Limb (tissue), 2 donors: ENCODE data around the gene PDXK.
A peak's percentile ranks its signal among the peaks of the same experiment; 100 is the strongest.
"Not testable (repeated sequence)": the region's sequence is repeated elsewhere in the genome, so short reads cannot be mapped to it uniquely, and the experiment has no call there.

Source experiments
- DNase-seq, 2 donors: peaks; one replicate each; pipeline ENCODE4 v3.0.0-alpha.2; 2016; ENCODE audit errors: extremely low spot score in 2 of 2

Gene PDXK

DNA sequence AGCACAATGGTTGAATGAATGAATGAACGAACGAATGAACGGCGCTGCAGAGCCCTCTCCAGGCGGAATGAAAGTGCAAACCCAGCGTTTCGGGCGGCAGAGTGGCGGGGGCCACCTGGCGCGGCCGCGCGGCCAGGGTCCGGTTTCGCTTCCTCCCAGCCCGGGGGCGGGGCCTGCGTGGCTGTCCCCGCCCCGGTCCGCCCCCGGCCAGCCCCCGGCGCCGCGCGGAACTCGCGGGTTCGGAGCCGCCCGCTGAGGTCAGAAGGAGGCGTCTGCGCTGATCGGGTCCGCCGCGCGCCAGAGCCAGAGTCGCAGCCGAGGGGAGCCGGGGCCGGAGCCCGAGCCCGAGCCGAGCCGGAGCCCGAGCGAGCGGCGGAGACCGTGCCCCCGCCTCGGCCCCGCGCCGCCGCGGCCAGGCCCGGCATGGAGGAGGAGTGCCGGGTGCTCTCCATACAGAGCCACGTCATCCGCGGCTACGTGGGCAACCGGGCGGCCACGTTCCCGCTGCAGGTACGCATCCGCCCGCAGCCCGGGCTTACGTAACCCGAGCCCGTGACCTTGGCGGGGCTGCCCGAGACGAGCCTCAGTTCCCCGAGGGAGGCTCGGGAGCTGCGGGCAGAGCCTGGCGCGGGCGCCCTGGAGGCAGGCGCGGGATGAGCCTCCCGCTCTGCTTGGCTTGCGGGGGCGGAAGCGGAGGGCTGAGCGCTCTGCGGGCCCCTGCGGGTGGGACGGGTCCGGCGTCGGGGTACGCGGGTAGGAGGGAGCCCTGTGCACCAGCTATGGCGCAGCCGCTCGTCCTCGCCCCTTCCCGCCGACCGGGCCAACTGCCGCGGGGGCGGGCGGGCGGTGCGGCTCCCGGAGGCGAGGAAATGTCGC is at the start of gene PDXK:
PDXK (plus strand) TSS at position 258 of the 876 bp plus-strand sequence; CDS start at position 424, 166 bp downstream.
- peak; percentile 83 to 90 for DNase-seq

DNA sequence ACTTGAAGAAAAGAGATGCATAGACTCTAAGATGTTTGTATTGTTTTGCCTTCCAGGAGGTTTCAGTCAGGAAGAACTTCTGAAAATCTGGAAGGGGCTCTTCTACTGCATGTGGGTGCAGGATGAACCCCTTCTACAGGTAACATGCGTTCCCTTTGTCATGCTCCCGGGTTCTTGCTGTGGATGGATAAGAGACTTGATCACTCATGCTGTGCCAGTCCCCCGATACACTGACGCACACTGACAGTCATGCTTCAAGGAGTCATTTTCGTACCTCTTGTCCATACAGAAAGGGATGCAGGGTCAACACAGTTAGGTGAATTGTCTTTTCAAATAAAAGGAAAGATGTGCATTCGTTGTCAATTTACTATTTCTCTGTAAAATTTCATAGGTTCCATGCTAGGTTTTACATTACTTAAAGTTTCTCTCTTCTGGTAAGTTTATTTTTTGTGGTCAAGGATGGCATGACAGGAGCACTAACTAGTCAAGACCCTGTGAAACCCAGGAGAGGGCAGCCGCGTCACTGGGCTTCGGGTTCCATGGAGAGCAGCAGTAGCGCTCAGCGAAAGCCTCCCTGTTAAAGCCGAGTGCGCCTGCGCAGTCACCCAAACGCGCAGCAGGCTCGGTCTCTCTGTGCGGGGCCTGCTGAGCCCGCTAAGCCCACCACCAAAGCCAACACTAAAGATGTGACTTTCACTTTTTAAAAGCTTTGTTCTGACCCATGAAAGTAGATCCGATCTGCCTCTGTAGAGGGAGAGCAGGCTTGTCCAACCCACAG is 48.9 kb upstream of the PDXK start:
- no peak for DNase-seq

DNA sequence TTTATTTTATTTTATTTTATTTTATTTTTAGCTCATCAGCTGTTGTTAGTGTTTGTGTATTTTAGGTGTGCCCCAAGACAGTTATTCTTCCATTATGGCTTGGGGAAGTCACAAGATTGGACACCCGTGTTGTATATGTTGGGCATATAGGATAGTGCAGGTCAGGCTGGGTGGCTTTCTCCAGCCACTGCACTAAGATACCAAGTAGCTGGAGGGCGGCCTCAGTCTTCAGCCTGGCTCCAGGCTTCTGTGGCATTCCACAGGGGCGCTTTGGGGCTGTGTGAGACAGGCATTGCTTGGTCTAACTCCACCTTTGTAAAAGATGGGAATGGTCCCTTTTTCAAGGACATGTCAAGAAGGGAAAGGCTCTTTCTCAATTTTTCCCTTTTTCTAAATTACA is 43.1 kb upstream of the PDXK start:
- no peak for DNase-seq

DNA sequence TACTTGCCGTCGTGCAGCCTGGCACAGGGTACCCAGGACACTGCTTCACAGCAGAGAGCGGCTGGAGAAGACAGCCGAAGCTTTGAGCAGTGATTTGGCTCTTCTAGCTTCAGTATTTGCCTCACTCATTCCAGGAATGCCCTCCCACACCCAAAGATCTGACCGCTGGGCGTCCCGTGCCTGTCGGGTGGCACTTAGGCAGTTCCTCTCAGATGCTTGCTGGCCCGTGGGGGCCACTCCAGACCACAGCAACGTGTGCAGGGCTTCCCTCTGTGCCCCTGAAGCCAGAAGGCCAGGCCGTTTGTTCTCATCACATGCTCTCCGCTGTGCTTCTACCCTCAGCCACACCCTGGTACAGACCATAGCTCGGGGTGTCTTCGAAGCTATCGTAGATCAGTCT is 42.5 kb upstream of the PDXK start:
- no peak for DNase-seq

DNA sequence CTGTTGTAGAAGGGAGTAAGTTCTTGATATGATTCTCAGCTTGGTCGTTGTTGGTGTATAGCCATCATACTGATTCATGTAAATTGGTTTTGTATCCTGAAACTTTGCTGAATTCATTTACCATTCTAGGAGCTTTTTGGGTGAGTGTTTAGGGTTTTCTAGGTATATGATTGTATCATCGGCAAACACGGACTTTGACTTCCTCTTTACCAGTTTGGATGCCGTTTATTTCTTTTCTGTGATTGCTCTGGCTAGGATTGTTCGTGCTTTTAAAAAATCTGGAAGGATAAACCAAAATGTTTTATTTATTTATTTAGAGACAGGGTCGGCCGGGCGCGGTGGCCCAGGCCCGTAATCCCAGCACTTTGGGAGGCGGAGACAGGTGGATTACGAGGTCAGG is 39.0 kb upstream of the PDXK start:
- DNase-seq: no peak

DNA sequence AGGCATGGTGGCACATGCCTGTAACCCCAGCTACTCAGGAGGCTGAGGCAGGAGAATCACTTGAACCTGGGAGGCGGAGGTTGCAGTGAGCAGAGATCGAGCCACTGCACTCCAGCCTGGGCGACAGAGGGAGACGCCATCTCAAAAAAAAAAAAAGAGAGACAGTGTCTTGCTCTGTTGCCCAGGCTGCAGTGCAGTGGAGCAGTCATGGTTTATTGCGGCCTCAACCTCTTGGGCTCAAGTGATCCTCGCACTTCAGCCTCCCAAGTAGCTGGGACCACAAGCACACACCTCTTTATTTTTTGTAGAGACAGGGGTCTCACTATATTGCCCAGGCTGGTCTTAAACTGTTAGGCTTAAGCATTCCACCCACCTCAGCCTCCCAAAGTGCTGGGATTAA is 38.5 kb upstream of the PDXK start:
- DNase-seq: not testable (repeated sequence)

DNA sequence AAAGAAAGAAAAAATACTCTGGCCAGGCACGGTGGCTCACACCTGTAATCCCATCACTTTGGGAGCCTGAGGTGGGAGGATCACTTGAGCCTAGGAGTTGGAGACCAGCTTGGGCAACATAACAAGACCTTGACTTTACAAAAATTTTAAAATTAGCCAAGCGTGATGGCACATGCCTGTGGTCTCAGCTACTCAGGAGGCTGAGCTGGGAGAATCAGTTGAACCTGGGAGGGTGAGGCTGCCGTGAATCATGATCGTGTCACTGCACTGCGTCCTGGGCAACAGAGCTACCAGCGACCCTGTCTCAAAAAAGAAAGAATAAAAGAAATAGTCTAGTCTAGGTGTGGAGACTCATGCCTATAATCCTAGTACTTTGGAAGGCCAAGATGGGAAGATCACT is 37.3 kb upstream of the PDXK start:
- DNase-seq: no peak

DNA sequence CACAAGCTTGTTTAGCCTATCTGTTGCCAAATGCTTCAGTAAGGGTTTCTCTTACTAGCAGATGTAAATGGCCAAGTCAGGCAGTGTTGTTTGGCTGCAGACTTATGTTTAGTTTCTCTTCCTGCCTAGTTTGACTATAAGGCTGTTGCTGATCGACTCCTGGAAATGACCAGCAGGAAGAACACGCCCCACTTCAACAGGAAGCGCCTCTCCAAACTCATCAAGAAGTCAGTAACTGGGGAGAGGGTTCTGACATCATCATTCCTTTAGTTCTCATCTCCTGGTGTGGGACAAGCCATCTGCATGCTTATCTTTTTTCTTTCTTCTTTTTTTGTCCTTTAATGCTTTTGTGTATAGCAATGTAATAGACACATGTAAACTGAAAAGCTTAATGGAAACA is 34.5 kb upstream of the PDXK start:
- no peak for DNase-seq

DNA sequence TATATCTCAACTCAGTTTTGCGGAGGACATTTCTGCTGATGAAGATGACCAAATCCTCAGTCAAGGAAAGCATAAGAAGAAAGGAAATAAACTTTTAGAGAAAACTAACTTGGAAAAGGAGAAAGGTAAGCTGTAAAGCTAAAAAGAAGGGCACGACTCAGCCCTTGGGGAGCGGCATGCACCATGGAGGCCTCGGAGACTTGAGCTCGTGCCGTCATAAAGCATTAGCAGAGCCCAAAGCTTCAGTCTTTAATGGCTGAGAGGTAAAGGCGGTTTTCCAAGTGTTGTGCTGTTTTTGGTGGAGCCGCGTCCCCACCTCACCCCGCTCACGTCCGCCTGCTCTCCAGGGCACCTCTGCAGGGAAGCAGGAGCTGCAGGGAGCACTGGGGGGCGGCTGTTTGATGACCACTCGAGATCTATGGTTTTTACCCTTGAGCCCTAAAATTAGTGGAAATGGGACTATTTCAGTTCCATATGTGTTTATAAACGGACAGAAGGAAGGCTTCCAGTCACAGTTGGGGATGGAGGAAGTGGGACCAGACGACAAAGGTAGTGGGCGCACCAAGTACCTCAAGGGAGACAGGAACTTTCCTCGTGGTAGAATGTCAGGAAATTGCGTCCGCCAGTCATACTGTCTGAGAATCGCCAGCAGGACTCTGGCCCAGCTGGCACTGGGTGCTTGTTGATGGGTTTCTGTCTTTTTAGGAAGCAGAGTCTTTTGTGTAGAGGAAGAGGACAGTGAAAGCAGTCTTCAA is 31.9 kb upstream of the PDXK start:
- no peak for DNase-seq

DNA sequence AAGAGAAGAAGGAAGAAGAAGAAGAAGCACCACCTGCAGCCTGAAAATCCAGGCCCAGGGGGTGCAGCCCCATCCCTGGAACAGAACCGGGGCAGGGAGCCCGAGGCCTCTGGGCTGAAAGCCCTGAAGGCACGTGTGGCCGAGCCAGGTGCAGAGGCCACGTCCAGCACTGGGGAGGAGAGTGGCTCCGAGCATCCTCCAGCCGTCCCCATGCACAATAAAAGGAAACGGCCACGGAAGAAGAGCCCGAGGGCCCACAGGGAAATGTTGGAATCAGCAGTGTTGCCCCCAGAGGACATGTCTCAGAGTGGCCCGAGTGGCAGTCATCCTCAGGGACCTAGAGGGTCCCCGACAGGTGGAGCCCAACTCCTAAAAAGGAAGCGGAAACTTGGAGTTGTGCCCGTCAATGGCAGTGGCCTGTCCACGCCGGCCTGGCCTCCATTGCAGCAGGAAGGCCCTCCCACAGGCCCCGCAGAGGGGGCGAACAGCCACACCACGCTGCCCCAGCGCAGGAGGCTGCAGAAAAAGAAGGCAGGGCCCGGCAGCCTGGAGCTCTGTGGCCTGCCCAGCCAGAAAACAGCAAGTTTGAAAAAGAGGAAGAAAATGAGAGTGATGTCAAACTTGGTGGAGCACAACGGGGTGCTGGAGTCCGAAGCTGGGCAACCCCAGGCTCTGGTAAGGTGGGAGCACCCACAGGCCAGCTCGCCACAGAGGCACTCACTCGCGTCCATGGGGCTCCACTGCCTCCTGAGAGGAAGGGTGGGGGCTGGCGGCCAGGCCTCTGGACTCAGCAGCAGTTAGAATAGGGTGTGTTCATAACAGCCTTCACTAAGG is 31.1 kb upstream of the PDXK start:
- DNase-seq: no peak

DNA sequence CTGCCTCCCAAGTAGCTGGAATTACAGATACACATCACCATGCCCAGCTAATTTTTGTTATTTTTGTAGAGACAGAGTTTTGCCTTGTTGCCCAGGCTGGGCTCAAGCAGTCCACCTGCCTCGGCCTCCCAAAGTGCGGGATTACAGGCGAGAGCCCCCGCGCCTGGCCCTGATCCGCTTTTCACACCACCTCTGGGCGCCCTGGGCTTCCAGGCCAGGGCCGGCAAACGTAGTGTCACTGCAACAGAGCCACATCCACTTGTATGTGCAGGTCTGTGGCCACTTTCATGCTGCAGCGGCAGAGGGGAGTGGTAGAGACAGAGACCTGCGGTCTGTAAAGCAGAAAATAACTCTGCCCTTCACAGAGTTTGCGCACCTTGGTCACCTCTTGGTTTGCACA is 30.0 kb upstream of the PDXK start:
- no peak for DNase-seq

DNA sequence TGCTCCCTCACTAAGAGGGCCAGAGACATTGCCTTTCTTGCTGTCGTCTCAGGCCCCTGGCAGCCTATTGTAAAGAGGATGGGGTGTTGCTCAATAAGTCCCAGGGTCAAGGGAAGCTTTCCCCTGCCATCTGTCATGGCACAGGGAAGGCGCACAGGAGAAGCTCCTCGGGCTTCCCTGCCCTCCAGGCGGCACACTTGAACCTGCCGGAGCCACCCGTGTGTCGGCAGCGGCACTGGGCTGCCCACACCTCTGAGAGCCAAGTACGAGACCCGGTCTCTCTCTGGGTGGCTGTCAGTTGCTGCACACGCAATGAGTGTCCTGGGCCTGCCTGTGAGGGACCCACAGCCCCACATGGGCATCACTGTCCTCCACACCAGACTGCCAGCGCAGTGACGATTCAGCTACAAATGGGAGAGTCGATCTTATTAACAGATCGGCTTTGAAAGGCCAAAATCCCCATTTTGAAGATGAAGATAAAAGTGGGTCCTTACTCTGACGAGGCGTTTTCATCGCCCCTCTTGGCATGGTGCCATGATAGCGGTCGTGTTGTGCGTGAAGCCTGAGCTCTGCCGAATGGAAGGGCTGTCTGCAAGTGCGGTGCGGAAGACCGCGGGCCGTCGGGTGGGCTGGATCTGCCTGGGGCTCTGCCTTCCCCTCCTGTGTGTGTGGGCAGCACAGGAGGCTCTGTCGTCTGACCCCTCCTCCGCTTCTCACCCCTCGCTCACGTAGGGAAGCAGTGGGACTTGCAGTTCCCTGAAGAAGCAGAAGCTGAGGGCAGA is 29.2 kb upstream of the PDXK start:
- DNase-seq: no peak

DNA sequence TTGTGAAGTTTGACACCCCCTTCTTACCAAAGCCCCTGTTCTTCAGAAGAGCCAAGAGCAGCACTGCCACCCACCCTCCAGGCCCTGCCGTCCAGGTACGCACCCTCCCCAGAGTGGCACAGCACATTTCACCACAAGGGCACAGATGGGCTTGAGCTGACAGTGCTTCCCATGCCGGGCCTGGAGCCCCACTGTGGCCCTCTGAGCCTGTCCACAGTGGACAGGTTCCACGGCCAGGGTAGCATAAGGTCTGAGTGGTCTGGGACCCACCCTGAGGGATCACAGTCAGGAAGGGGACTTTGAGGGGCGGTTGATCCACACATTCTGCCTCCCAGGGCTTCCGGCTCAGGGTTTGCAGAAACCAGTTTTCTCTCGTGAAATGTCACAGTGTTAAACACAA is 28.6 kb upstream of the PDXK start:
- no peak for DNase-seq

DNA sequence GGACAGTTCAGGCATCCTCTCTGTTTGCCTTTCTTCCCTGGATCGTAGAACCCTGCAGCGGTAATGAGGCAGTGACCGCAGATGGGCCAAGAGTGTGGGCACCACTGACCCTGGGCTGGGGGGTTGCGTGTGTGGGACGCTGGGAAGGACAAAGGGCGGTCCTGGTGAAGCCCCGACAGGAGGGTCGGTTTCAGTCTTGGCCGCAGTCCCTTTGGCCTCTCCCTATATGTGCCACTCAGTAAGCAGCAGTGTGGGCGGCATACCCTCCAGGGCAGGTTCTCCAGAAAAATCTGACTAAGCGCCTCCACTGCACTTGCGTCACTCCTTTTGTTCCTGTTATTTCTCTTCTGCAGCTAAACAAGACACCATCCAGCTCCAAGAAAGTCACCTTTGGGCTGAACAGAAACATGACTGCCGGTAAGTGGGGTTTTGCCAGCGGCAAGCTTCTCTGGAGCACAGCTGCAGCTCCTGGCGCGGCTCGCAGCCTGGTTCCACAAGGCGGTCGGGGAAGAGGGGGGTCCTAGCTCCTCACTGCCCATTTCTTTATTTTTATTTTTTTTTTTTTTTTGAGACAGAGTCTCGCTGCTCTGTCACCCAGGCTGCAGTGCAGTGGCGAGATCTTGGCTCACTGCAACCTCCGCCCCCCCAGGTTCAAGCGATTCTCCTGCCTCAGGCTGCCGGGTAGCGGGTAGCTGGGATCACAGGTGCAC is 27.7 kb upstream of the PDXK start:
- no peak for DNase-seq

DNA sequence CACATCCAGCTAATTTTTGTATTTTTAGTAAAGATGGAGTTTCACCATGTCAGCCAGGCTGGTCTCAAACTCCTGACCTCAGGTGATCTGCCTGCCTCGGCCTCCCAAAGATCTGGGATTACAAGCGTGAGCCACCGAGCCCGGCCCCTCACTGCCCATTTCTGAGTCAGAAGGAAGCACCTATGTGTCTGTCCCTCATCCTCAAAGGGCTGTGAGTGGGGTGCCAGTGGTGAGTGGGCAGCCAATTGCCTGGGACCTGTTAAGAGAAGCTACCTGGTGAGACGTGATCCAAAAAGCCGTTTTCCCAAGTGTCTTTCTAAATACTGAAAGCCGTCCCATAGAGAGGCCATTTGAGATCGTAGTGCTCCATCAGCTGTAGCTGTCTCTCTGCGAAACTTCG is 27.1 kb upstream of the PDXK start:
- DNase-seq: no peak

DNA sequence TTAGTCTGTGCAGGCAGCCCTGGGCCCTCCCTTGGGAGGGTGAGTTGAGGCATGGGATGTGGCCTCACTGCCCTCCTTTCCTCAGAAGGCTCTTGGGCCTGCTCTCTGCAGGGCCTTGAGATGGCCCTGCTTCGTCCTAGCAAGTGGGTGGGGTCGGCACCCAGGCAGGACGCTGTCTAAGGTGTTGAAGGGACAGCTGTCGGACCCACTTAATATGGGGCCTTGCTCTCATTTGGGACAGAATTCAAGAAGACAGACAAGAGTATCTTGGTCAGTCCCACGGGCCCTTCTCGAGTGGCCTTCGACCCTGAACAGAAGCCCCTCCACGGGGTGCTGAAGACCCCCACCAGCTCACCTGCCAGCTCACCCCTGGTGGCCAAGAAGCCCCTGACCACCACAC is 26.0 kb upstream of the PDXK start:
- no peak for DNase-seq

DNA sequence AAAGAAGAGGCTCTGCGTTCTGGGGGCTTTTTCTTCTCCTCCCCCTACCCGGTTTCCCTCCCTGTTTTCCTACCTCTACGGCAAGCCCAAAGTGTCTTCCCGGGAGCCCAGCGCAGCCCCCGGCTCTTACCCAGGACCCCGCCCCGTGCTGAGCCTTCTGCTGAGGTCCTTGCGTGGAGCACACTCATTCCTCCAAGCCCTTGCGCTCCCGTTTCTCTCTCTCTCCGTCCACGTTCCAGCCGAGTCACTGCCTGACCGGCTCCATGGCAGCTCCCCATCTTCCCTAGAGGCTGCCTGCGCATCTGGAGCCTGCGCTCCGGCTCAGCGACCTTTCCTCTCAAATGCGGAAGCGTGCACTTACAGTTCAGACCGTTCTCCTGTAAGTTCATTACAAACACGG is 24.9 kb upstream of the PDXK start:
- DNase-seq: no peak

DNA sequence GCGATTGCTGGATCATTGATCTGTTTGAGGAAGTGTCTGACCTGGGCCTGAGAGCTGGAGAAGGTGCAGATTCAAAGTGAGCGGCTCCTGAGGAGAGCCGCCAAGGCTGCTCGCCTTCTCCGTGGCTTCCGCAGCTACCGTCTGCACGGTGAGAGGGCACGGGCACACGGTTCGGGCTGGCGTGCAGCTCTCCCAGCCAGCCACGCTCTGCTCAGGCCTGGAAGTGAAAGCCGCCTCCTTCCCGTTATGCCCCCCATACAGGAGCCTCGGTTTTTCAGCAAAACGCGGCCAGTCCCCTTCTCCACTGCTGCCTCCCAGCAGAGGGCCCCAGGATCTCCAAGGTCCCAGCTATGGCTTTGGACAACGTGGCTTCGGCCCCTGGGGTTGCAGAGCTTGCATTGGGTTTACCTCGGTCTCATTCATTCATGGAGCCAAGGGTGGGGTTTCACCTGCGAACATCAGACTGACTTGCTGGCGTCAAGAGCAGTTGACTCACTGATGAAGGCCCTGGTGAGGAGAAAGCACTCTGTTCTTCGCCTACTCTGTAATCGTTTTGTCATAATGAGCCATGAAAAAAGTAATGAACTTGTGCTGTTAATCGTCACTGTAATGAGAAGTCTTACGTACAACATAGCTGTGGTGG is 24.4 kb upstream of the PDXK start:
- no peak for DNase-seq

DNA sequence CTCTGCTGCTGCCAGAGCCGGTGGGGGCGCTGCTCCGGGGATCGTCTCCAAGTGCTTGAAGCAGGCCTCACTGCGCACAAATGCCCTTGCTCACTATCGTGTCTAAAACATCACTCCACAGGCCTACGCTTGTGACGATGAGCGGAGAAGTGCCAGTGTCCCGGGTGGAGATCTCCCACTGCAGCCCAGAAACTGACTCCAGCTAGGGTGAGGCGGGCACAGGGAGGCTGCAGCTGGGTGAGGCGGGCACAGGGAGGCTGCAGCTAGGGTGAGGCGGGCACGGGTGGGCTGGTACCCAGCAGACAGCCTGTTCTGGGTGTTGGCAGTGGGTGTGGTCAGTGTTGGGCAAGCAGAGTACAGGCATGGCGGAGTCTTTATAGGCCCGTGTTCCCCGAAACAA is 22.7 kb upstream of the PDXK start:
- no peak for DNase-seq
